ENCODE results near the gene CCDC107. TPM values are rescaled to one million over a fixed set of nuclear protein-coding genes. Genes with fewer than 3 reads are reported as not detected.

The CCDC107 gene
- total and polyA plus RNA-seq, 9 of the 15 experiments (the other 6 are each of a cell fraction or from before 2014, with no cell fraction given): 0.35 to 11.3 (median 6.9) TPM; not detected in 1

GRCh38 chr9:35684921-35685320 is 26.8 kb downstream of the CCDC107 start:
- no peak overlapping the region for H3K4me2 ChIP-seq (ENCODE audit: insufficient read depth, low read length)
- FAIRE-seq (no peak), ATAC-seq (no peak), DNase-seq (ENCODE audit: extremely low read depth in 1 of 4, low spot score in 3 of 4) (no peak)
- in situ Hi-C loops (cut with MboI) (no loop called here), intact Hi-C loops (cut with micrococcal nuclease) (no loop called here)
- H3K4me3 ChIP-seq: no peak overlapping the region
- H3K9ac ChIP-seq (ENCODE audit: insufficient read depth in 1 of 2, low read depth in 2 of 2, low read length in 2 of 2): peak overlapping the region in 1 of 2 experiments; percentile 26; a peak in 1 of 4 replicates
- no TSS peak for BruUV-seq (replicated peaks)
- peaks cover 10 to 13% of the 10 kb centered on the region in 2 experiments; a peak in 4 of 5 replicates for H3K4me1 ChIP-seq (replicated peaks in 1 of 2; ENCODE audit: control insufficient read depth in 2 of 2, insufficient read depth in 2 of 2, low read length in 2 of 2)
- no peak overlapping the region for H3K27ac ChIP-seq (ENCODE audit: extremely low read depth, low read depth, low read length)
- no peaks in the 10 kb centered on the region for H3K9me1 ChIP-seq (ENCODE audit: control insufficient read depth, insufficient read depth, low read length)
- no peaks in the 10 kb centered on the region for H3K79me2 ChIP-seq (ENCODE audit: control insufficient read depth, insufficient read depth, low read length)
- 89% methylated on average over 6 of the region's 10 CpGs for WGBS (ENCODE audit: insufficient coverage, low coverage, missing lambda C conversion rate)
- peaks cover 7% of the 10 kb centered on the region; the same call in 2 of the 3 replicates for H3K36me3 ChIP-seq (ENCODE audit: control insufficient read depth, insufficient read depth, low read length)
- H3K9me3 ChIP-seq (replicated peaks; ENCODE audit: control insufficient read depth, insufficient read depth, low read depth, low read length): no peaks in the 10 kb centered on the region
- H3K27me3 ChIP-seq (ENCODE audit: control insufficient read depth in 2 of 2, insufficient read depth in 2 of 2, low read length in 2 of 2): no peaks in the 10 kb centered on the region
- TF ChIP-seq ILF3 (IDR thresholded peaks at IDR 0.05; ENCODE audit: borderline replicate concordance): no peak
- no peak for TF ChIP-seq EGR1 (conservative IDR thresholded peaks at IDR 0.05)
- TF ChIP-seq CAMTA2 (CRISPR knock-in tag; conservative IDR thresholded peaks at IDR 0.05): no peak
- TF ChIP-seq POLR2A (conservative IDR thresholded peaks at IDR 0.05): no peak
- no peak for TF ChIP-seq ZFP30 (CRISPR knock-in tag; IDR thresholded peaks at IDR 0.05; ENCODE audit: borderline replicate concordance)
- TF ChIP-seq DDX20 (tag; IDR thresholded peaks at IDR 0.05; ENCODE audit: low read depth): no peak
- no peak for TF ChIP-seq HLTF (IDR thresholded peaks at IDR 0.05)
- TF ChIP-seq ZKSCAN1 (IDR thresholded peaks at IDR 0.05; ENCODE audit: low read depth, low read length): no peak
- TF ChIP-seq ZNF707 (CRISPR knock-in tag; conservative IDR thresholded peaks at IDR 0.05): no peak
- no peak for TF ChIP-seq ARID1B (IDR thresholded peaks at IDR 0.05)
- no peak for TF ChIP-seq REST (IDR thresholded peaks at IDR 0.05; ENCODE audit: borderline replicate concordance)
- no peak for TF ChIP-seq REST (CRISPR knock-in tag; IDR thresholded peaks at IDR 0.05; ENCODE audit: low read depth)
- TF ChIP-seq FOXP4 (CRISPR knock-in tag; IDR thresholded peaks at IDR 0.05; ENCODE audit: borderline replicate concordance): no peak
- TF ChIP-seq TAF7 (tag; IDR thresholded peaks at IDR 0.05): no peak
- no peak for TF ChIP-seq FOXJ3 (CRISPR knock-in tag; IDR thresholded peaks at IDR 0.05)
- H2AFZ ChIP-seq (ENCODE audit: low read depth, low read length): no peak overlapping the region
- CTCF ChIA-PET (ENCODE audit: low intra/inter-chr PET ratio): no interaction called here
- POLR2A ChIA-PET: interaction anchor here (1.3 kb wide), 1 partner anchor 10 kb away, joined by 5 read pairs; no protein-coding TSS in a partner anchor
- H4K20me1 ChIP-seq (replicated peaks; ENCODE audit: control insufficient read depth, insufficient read depth, low read length): no peaks in the 10 kb centered on the region

Measured in K562 (cell line).